Measurements from ENCODE around the gene RFNG.

DNA sequence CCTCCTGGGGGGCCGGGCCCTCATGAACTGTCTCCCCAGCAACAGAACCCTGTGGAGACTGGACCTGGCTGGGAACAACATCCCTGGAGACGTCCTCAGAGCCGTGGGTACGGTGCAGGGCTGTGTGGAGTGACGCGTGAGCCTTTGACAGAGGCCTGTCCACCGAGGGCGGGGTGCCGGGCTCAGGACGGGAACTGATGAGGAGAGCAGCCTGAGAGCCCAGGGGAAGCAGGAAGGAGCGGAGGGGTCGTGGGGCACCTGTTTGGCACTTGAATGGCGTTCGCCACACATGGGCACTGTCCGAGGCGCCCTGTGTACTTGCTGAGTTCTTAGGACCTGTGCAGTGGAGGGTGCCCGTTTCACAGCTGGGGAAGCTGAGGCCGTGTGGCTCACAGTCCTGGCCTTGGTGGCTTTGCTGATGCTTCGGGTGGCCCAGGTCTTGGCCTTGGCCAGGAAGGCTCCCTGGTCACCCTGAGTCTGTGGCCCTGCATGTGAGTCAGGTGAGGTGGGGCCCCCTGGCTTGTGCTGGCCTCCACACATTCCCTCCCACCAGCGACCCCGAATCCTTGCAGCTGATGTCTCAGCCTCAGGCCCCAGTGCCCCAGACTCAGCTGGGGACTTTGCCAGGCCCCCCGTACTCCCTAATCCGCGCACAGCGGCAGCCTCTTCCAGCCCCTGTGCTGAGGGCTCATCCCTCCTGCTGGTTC is 26.1 kb downstream of the RFNG start:
- no peak for TF ChIP-seq DPF2 (CRISPR knock-in tag; IDR thresholded peaks at IDR 0.05; ENCODE audit: borderline replicate concordance, low read depth)
- TF ChIP-seq ZNF143 (CRISPR knock-in tag; IDR thresholded peaks at IDR 0.05), result no peak
- no peak for TF ChIP-seq ARID4A (CRISPR knock-in tag; IDR thresholded peaks at IDR 0.05; ENCODE audit: borderline replicate concordance)
